ENCODE data around the gene PARD3B. TPM values are rescaled to one million over a fixed set of nuclear protein-coding genes. Genes with fewer than 3 reads are reported as not detected.

The PARD3B gene
- total RNA-seq, 1 experiment from 2014 or later = 2.0 TPM

DNA sequence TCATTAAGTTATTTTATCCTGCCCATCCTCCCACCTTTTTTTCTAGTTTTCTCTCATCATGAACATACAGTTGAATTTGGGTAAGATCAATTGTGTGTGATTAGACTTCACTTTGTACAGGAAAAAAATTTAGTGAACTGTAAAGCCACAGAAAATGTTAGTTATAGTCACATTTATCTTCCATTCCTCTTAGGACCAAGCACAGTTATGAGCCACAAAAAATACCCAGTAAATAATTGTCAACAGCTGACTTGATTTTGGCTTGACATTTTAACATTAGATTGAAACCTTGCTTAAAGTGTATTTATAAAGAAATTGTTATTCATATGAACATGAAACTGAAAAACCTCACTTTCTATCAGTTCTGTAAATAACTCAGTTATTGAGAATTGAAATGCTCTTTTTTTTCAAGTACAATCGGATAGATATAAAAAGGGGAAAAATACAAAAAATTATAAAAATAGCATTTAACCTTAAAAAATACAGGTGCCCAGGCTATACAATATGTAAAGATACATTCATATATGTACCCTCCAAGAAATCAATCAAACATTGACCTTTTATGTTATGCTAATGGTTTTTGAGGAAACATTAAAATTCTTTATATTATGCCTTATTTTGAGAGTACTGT lies 747.5 kb downstream of the PARD3B start:
- H3K9ac ChIP-seq (ENCODE audit: low read length) = no peak overlapping the region
- ATAC-seq = no peak
- DNase-seq (ENCODE audit: low read depth, low spot score) = no peak
- BruUV-seq (replicated peaks) = no TSS peak
- no peaks in the 10 kb centered on the region for H3K36me3 ChIP-seq (ENCODE audit: control insufficient read depth in 1 of 2, insufficient read depth in 2 of 2, low read length in 2 of 2)
- H3K4me1 ChIP-seq (ENCODE audit: control insufficient read depth in 1 of 2, insufficient read depth in 2 of 2, low read length in 2 of 2) = no peaks in the 10 kb centered on the region
- no peak overlapping the region for H3K27ac ChIP-seq (ENCODE audit: low read depth, low read length)
- H3K4me2 ChIP-seq (ENCODE audit: low read length) = no peak overlapping the region
- intact Hi-C loops (cut with micrococcal nuclease) = no loop called here
- no peaks in the 10 kb centered on the region for H3K9me2 ChIP-seq (ENCODE audit: insufficient read depth)
- no peaks in the 10 kb centered on the region for H3K9me3 ChIP-seq (ENCODE audit: control insufficient read depth in 1 of 2, insufficient read depth in 1 of 2, low read depth in 1 of 2, low read length in 2 of 2)
- H2AFZ ChIP-seq (ENCODE audit: low read depth, low read length, poor library complexity, severe bottlenecking) = no peak overlapping the region
- TF ChIP-seq EGR1 (IDR thresholded peaks at IDR 0.05; ENCODE audit: low read depth) = no peak
- TF ChIP-seq, protein P1, sequence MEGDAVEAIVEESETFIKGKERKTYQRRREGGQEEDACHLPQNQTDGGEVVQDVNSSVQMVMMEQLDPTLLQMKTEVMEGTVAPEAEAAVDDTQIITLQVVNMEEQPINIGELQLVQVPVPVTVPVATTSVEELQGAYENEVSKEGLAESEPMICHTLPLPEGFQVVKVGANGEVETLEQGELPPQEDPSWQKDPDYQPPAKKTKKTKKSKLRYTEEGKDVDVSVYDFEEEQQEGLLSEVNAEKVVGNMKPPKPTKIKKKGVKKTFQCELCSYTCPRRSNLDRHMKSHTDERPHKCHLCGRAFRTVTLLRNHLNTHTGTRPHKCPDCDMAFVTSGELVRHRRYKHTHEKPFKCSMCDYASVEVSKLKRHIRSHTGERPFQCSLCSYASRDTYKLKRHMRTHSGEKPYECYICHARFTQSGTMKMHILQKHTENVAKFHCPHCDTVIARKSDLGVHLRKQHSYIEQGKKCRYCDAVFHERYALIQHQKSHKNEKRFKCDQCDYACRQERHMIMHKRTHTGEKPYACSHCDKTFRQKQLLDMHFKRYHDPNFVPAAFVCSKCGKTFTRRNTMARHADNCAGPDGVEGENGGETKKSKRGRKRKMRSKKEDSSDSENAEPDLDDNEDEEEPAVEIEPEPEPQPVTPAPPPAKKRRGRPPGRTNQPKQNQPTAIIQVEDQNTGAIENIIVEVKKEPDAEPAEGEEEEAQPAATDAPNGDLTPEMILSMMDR (IDR thresholded peaks at IDR 0.05 in 2 of 3, conservative IDR thresholded peaks at IDR 0.05 in 1 of 3; ENCODE audit: borderline replicate concordance in 1 of 3, insufficient read depth in 1 of 3, low read depth in 2 of 3, low read length in 2 of 3) = no peak
- TF ChIP-seq, protein P2, sequence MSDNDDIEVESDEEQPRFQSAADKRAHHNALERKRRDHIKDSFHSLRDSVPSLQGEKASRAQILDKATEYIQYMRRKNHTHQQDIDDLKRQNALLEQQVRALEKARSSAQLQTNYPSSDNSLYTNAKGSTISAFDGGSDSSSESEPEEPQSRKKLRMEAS (IDR thresholded peaks at IDR 0.05) = no peak
- no peak for TF ChIP-seq CBX3 (IDR thresholded peaks at IDR 0.05; ENCODE audit: low read depth)
- no peak for TF ChIP-seq ZFX (IDR thresholded peaks at IDR 0.05)
- TF ChIP-seq FOSL1 (IDR thresholded peaks at IDR 0.05; ENCODE audit: low read depth) = no peak
- no peak for TF ChIP-seq CEBPB (IDR thresholded peaks at IDR 0.05; ENCODE audit: low read depth)
- TF ChIP-seq, protein P3, sequence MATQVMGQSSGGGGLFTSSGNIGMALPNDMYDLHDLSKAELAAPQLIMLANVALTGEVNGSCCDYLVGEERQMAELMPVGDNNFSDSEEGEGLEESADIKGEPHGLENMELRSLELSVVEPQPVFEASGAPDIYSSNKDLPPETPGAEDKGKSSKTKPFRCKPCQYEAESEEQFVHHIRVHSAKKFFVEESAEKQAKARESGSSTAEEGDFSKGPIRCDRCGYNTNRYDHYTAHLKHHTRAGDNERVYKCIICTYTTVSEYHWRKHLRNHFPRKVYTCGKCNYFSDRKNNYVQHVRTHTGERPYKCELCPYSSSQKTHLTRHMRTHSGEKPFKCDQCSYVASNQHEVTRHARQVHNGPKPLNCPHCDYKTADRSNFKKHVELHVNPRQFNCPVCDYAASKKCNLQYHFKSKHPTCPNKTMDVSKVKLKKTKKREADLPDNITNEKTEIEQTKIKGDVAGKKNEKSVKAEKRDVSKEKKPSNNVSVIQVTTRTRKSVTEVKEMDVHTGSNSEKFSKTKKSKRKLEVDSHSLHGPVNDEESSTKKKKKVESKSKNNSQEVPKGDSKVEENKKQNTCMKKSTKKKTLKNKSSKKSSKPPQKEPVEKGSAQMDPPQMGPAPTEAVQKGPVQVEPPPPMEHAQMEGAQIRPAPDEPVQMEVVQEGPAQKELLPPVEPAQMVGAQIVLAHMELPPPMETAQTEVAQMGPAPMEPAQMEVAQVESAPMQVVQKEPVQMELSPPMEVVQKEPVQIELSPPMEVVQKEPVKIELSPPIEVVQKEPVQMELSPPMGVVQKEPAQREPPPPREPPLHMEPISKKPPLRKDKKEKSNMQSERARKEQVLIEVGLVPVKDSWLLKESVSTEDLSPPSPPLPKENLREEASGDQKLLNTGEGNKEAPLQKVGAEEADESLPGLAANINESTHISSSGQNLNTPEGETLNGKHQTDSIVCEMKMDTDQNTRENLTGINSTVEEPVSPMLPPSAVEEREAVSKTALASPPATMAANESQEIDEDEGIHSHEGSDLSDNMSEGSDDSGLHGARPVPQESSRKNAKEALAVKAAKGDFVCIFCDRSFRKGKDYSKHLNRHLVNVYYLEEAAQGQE (IDR thresholded peaks at IDR 0.05; ENCODE audit: low read depth) = no peak
- TF ChIP-seq EZH2 (IDR thresholded peaks at IDR 0.05) = no peak
- TF ChIP-seq JUND (IDR thresholded peaks at IDR 0.05) = no peak
- TF ChIP-seq ZNF274 (IDR thresholded peaks at IDR 0.05; ENCODE audit: low read depth, low read length) = no peak
- no peak for TF ChIP-seq SRF (IDR thresholded peaks at IDR 0.05; ENCODE audit: low read depth)
- no peak for TF ChIP-seq EZH2phosphoT487 (IDR thresholded peaks at IDR 0.05; ENCODE audit: borderline replicate concordance)
- TF ChIP-seq, protein P4, sequence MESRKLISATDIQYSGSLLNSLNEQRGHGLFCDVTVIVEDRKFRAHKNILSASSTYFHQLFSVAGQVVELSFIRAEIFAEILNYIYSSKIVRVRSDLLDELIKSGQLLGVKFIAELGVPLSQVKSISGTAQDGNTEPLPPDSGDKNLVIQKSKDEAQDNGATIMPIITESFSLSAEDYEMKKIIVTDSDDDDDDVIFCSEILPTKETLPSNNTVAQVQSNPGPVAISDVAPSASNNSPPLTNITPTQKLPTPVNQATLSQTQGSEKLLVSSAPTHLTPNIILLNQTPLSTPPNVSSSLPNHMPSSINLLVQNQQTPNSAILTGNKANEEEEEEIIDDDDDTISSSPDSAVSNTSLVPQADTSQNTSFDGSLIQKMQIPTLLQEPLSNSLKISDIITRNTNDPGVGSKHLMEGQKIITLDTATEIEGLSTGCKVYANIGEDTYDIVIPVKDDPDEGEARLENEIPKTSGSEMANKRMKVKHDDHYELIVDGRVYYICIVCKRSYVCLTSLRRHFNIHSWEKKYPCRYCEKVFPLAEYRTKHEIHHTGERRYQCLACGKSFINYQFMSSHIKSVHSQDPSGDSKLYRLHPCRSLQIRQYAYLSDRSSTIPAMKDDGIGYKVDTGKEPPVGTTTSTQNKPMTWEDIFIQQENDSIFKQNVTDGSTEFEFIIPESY (IDR thresholded peaks at IDR 0.05; ENCODE audit: extremely low read depth, insufficient replicate concordance, low read length) = no peak
- no peak for TF ChIP-seq TCF7L2 (IDR thresholded peaks at IDR 0.05; ENCODE audit: borderline replicate concordance, extremely low read depth, insufficient read depth, insufficient read length)
- no peak for TF ChIP-seq SP1 (IDR thresholded peaks at IDR 0.05; ENCODE audit: low read depth)
- TF ChIP-seq, protein P5, sequence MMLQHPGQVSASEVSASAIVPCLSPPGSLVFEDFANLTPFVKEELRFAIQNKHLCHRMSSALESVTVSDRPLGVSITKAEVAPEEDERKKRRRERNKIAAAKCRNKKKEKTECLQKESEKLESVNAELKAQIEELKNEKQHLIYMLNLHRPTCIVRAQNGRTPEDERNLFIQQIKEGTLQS (IDR thresholded peaks at IDR 0.05) = no peak
- TF ChIP-seq ELF1 (IDR thresholded peaks at IDR 0.05; ENCODE audit: borderline replicate concordance, low read depth) = no peak
- POLR2A ChIA-PET = no interaction called here
- H3K4me3 ChIP-seq (replicated peaks in 1 of 2; ENCODE audit: low read depth in 1 of 2, low read length in 2 of 2) = no peak overlapping the region
- RAD21 ChIA-PET (ENCODE audit: low non-redundant PET in 1 of 2, low total read pairs in 2 of 2, uncharacterized antibody in 2 of 2, unreplicated experiment in 2 of 2) = no interaction called here
- CTCF ChIA-PET = no interaction called here
- no peaks in the 10 kb centered on the region for H4K20me1 ChIP-seq (ENCODE audit: insufficient read depth)
- no peaks in the 10 kb centered on the region for H3K27me3 ChIP-seq (ENCODE audit: insufficient read depth, low read length)
- no peaks in the 10 kb centered on the region for H3K79me2 ChIP-seq (ENCODE audit: insufficient read depth, low read length)
